ENCODE results near the gene SLC6A12.

- no peak for TF ChIP-seq CTCF (IDR thresholded peaks at IDR 0.05)
- no peak for TF ChIP-seq POLR2A (IDR thresholded peaks at IDR 0.05)
Measured at GRCh38 chr12:256958-257357, 43.0 kb upstream of the SLC6A12 start.
